ENCODE data around the gene FIGNL1.

- TF ChIP-seq, protein P1, sequence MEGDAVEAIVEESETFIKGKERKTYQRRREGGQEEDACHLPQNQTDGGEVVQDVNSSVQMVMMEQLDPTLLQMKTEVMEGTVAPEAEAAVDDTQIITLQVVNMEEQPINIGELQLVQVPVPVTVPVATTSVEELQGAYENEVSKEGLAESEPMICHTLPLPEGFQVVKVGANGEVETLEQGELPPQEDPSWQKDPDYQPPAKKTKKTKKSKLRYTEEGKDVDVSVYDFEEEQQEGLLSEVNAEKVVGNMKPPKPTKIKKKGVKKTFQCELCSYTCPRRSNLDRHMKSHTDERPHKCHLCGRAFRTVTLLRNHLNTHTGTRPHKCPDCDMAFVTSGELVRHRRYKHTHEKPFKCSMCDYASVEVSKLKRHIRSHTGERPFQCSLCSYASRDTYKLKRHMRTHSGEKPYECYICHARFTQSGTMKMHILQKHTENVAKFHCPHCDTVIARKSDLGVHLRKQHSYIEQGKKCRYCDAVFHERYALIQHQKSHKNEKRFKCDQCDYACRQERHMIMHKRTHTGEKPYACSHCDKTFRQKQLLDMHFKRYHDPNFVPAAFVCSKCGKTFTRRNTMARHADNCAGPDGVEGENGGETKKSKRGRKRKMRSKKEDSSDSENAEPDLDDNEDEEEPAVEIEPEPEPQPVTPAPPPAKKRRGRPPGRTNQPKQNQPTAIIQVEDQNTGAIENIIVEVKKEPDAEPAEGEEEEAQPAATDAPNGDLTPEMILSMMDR (conservative IDR thresholded peaks at IDR 0.05 in 1 of 2, IDR thresholded peaks at IDR 0.05 in 1 of 2; ENCODE audit: extremely low read depth in 1 of 2, insufficient read depth in 1 of 2, low read depth in 1 of 2, low read length in 2 of 2) = no peak
- TF ChIP-seq EZH2 (IDR thresholded peaks at IDR 0.05; ENCODE audit: borderline replicate concordance, low read length) = no peak
Observed at GRCh38 chr7:50455658-50456057, 5.5 kb upstream of the FIGNL1 start.
